ENCODE data around the gene C11orf91.
"Not testable (repeated sequence)": the region's sequence is repeated elsewhere in the genome, so short reads cannot be mapped to it uniquely, and the experiment has no call there.

Gene C11orf91

GRCh38 chr11:33694346-33695050, 6.1 kb downstream of the C11orf91 start:
- TF ChIP-seq POLR2A (IDR thresholded peaks at IDR 0.05; ENCODE audit: low read depth, low read length): no peak
- FAIRE-seq (no peak), DNase-seq (ENCODE audit: insufficient read length, low spot score) (no peak)

- DNase-seq (ENCODE audit: insufficient read length, low spot score): no peak
- no peak for FAIRE-seq
Measured at GRCh38 chr11:33692541-33692940, 8.1 kb downstream of the C11orf91 start.

GRCh38 chr11:33692013-33692504, 8.6 kb downstream of the C11orf91 start:
- DNase-seq (ENCODE audit: insufficient read length, low spot score) (no peak), FAIRE-seq (no peak)
- TF ChIP-seq POLR2A (IDR thresholded peaks at IDR 0.05; ENCODE audit: low read depth, low read length): no peak

More at GRCh38 chr11:33692541-33692940, 8.1 kb downstream of the C11orf91 start:
- TF ChIP-seq POLR2A (IDR thresholded peaks at IDR 0.05; ENCODE audit: low read depth, low read length): no peak

- DNase-seq (ENCODE audit: insufficient read length, low spot score) (no peak), FAIRE-seq (no peak)
- TF ChIP-seq POLR2A (IDR thresholded peaks at IDR 0.05; ENCODE audit: low read depth, low read length): no peak
Measured at GRCh38 chr11:33691066-33691864, 9.4 kb downstream of the C11orf91 start.

- no peak for TF ChIP-seq POLR2A (IDR thresholded peaks at IDR 0.05; ENCODE audit: low read depth, low read length)
- peak; percentile 57 for FAIRE-seq
- peak; percentile 50 for DNase-seq (ENCODE audit: insufficient read length, low spot score)
Measured at GRCh38 chr11:33690290-33691065, 10.1 kb downstream of the C11orf91 start.

GRCh38 chr11:33689501-33689900, 11.1 kb downstream of the C11orf91 start:
- FAIRE-seq: no peak
- 0 out of 2 replicates have a peak, but pooled peaks have one; percentile 18 for TF ChIP-seq POLR2A (IDR thresholded peaks at IDR 0.05; ENCODE audit: low read depth, low read length)
- DNase-seq (ENCODE audit: insufficient read length, low spot score): no peak

GRCh38 chr11:33689085-33689484, 11.5 kb downstream of the C11orf91 start:
- peak; percentile 58 for DNase-seq (ENCODE audit: insufficient read length, low spot score)
- no peak for FAIRE-seq
- no peak for TF ChIP-seq POLR2A (IDR thresholded peaks at IDR 0.05; ENCODE audit: low read depth, low read length)

GRCh38 chr11:33687733-33688479, 12.7 kb downstream of the C11orf91 start:
- TF ChIP-seq POLR2A (IDR thresholded peaks at IDR 0.05; ENCODE audit: low read depth, low read length): no peak
- FAIRE-seq: no peak
- peak; percentile 45 for DNase-seq (ENCODE audit: insufficient read length, low spot score)

GRCh38 chr11:33685082-33685481, 15.5 kb downstream of the C11orf91 start:
- no peak for TF ChIP-seq POLR2A (IDR thresholded peaks at IDR 0.05; ENCODE audit: low read depth, low read length)
- DNase-seq (ENCODE audit: insufficient read length, low spot score) (no peak), FAIRE-seq (no peak)

GRCh38 chr11:33684003-33684706, 16.5 kb downstream of the C11orf91 start:
- TF ChIP-seq POLR2A (IDR thresholded peaks at IDR 0.05; ENCODE audit: low read depth, low read length): no peak
- FAIRE-seq: no peak

GRCh38 chr11:33682446-33682845, 18.2 kb downstream of the C11orf91 start:
- DNase-seq (ENCODE audit: insufficient read length, low spot score): no peak
- TF ChIP-seq POLR2A (IDR thresholded peaks at IDR 0.05; ENCODE audit: low read depth, low read length): no peak
- FAIRE-seq: no peak

More at GRCh38 chr11:33684003-33684706, 16.5 kb downstream of the C11orf91 start:
- no peak for DNase-seq (ENCODE audit: insufficient read length, low spot score)

GRCh38 chr11:33682019-33682418, 18.6 kb downstream of the C11orf91 start:
- DNase-seq (ENCODE audit: insufficient read length, low spot score) (no peak), FAIRE-seq (no peak)
- TF ChIP-seq POLR2A (IDR thresholded peaks at IDR 0.05; ENCODE audit: low read depth, low read length): no peak

GRCh38 chr11:33678616-33679015, 22.0 kb downstream of the C11orf91 start:
- DNase-seq (ENCODE audit: insufficient read length, low spot score); FAIRE-seq: not testable (repeated sequence)

All from H54 (cell line).